ENCODE data around the gene OR56B4.

DNA sequence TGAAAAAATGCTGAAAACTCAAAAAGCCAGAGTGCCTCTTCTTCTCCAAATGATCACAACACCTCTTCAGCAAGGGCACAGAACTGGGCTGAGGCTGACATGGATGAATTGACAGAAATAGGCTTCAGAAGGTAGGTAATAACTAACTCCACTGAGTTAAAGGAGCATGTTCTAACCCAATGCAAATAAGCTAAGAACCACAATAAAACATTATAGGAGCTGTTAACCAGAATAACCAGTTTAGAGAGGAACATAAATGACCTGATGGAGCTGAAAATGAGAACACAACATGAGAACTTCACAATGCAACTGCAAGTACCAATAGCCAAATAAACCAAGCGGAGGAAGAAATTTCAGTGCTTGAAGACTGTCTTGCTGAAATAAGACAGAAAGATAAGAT lies 9.2 kb downstream of the OR56B4 start:
- TF ChIP-seq, protein P1, sequence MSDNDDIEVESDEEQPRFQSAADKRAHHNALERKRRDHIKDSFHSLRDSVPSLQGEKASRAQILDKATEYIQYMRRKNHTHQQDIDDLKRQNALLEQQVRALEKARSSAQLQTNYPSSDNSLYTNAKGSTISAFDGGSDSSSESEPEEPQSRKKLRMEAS (IDR thresholded peaks at IDR 0.05; ENCODE audit: low read depth, low read length): no peak
- no peak for TF ChIP-seq CTCF (IDR thresholded peaks at IDR 0.05 in 2 of 3, conservative IDR thresholded peaks at IDR 0.05 in 1 of 3; ENCODE audit: control insufficient read depth in 2 of 3, extremely low read depth in 1 of 3, insufficient read depth in 1 of 3, low read depth in 3 of 3, low read length in 3 of 3)
- TF ChIP-seq MXI1 (IDR thresholded peaks at IDR 0.05; ENCODE audit: low read depth, low read length): no peak
- TF ChIP-seq POLR2A (IDR thresholded peaks at IDR 0.05; ENCODE audit: low read depth, low read length): no peak
- no peak for TF ChIP-seq YY1 (IDR thresholded peaks at IDR 0.05; ENCODE audit: low read depth, low read length)
- no peak for TF ChIP-seq CREB1 (IDR thresholded peaks at IDR 0.05; ENCODE audit: low read depth)
- no peak for TF ChIP-seq POU2F2 (IDR thresholded peaks at IDR 0.05; ENCODE audit: borderline replicate concordance, low read depth, low read length)
- no peak for TF ChIP-seq STAT1 (conservative IDR thresholded peaks at IDR 0.05)
